CD4-positive, CD25-positive, alpha-beta regulatory T cell (primary cell): ENCODE data around the gene C10orf71. TPM values are rescaled to one million over a fixed set of nuclear protein-coding genes. Genes with fewer than 3 reads are reported as not detected.

Source experiments
- ATAC-seq, 2 donors: fragments of 150-1000 bp; cut with Tn5 transposase; one replicate each; pipeline ENCODE4 v1.10.0; 2021; ENCODE audit warnings: low read depth in 2 of 2, moderate number of reproducible peaks in 2 of 2, moderate library complexity in 1 of 2
- DNase-seq, 3 donors: peaks; one replicate each; pipeline versions ENCODE4 v3.0.0 to v3.0.0-alpha.2; 2012 to 2022; ENCODE audit warnings: mixed read lengths in 1 of 3
- H3K27ac ChIP-seq: one replicate; pipeline ENCODE4 v1.7.0; 2013; ENCODE audit warnings: mild to moderate bottlenecking, low read length; ENCODE audit not compliant: insufficient read depth, poor library complexity, severe bottlenecking
- H3K27me3 ChIP-seq: one replicate; pipeline ENCODE4 v1.7.0; 2013; ENCODE audit warnings: low read length; ENCODE audit not compliant: control insufficient read depth, insufficient read depth
- H3K36me3 ChIP-seq: one replicate; pipeline ENCODE4 v1.7.0; 2013; ENCODE audit warnings: mild to moderate bottlenecking, low read length, moderate library complexity; ENCODE audit not compliant: control insufficient read depth, insufficient read depth
- H3K4me1 ChIP-seq: 2 replicates; pipeline ENCODE4 v1.7.0; 2013; ENCODE audit warnings: mild to moderate bottlenecking, low read length; ENCODE audit not compliant: insufficient read depth, control insufficient read depth, poor library complexity, severe bottlenecking
- H3K4me3 ChIP-seq: one replicate; pipeline ENCODE4 v1.7.0; 2013; ENCODE audit warnings: low read depth, mild to moderate bottlenecking, low read length, moderate library complexity
- H3K9me3 ChIP-seq, 2 experiments: 1 replicate in 1 of 2; 2 replicates in 1 of 2; pipeline ENCODE4 v1.7.0; 2013; ENCODE audit warnings: low read length in 2 of 2, mild to moderate bottlenecking in 1 of 2, moderate library complexity in 1 of 2; ENCODE audit not compliant: control insufficient read depth in 2 of 2
- H3K27ac Mint-ChIP-seq, 3 donors: one replicate each; pipeline ENCODE4 v1.8.0; 2020 to 2022; ENCODE audit warnings: mild to moderate bottlenecking in 3 of 3, mixed read lengths in 3 of 3, moderate library complexity in 2 of 3
- H3K27me3 Mint-ChIP-seq: one replicate; pipeline ENCODE4 v1.8.0; 2022; ENCODE audit warnings: mild to moderate bottlenecking, mixed read lengths
- H3K36me3 Mint-ChIP-seq: one replicate; pipeline ENCODE4 v1.8.0; 2020; ENCODE audit warnings: mixed read lengths
- H3K4me1 Mint-ChIP-seq, 4 donors: one replicate each; pipeline ENCODE4 v1.8.0; 2020 to 2022; ENCODE audit warnings: mixed read lengths in 4 of 4, mild to moderate bottlenecking in 1 of 4
- H3K4me3 Mint-ChIP-seq, 4 donors: one replicate each; pipeline ENCODE4 v1.8.0; 2020 to 2022; ENCODE audit warnings: mild to moderate bottlenecking in 4 of 4, mixed read lengths in 4 of 4, moderate library complexity in 3 of 4
- H3K9me3 Mint-ChIP-seq, 7 donors: one replicate each; pipeline ENCODE4 v1.8.0; 2020 to 2022; ENCODE audit warnings: mixed read lengths in 7 of 7, mild to moderate bottlenecking in 3 of 7, moderate library complexity in 2 of 7
- polyA plus RNA-seq, 4 donors: library from polyadenylated mRNA; unstranded; fragments of 300-500 nt; fragmentation: Illumina TruSeq; gene quantifications; one replicate each; pipeline ENCODE4 v1.2.3, GENCODE V29; 2021
- total RNA-seq: library from RNA; stranded (reverse); gene quantifications from one replicate; pipeline ENCODE4 v1.2.3, GENCODE V29; 2022

C10orf71 gene
- total and polyA plus RNA-seq, 5 donors from 2014 or later: not detected

DNA sequence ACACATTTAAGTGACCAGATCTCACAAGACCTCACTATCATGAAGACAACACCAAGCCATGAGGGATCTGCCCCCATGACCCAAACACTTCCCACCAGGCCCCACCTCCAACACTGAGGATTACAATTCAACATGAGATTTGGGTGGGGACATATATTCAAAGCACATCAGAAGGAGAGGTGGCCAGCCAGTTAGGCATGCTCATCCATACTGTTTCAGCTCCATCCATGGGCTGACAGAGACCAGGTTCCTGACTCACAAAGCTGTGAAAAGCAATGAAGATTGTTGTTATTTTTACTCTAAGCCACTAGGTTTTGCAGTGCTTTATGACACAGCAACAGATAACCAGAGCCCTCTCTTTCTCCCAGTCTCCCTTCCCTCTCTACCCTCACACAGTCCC lies 36.0 kb downstream of the C10orf71 start:
- H3K27me3 Mint-ChIP-seq: peaks cover 11% of the 10 kb centered on the region
- DNase-seq (no peak), ATAC-seq (no peak)
- no peaks in the 10 kb centered on the region for H3K36me3 Mint-ChIP-seq
- no peak overlapping the region for H3K4me3 ChIP-seq
- peaks cover 4% of the 10 kb centered on the region for H3K27me3 ChIP-seq
- peaks cover 0 to 7% (median 2%) of the 10 kb centered on the region in 4 donors for H3K4me1 Mint-ChIP-seq
- no peak overlapping the region for H3K27ac ChIP-seq
- no peaks in the 10 kb centered on the region for H3K4me1 ChIP-seq
- peaks cover 0 to 16% (median 6%) of the 10 kb centered on the region in 7 donors for H3K9me3 Mint-ChIP-seq
- H3K9me3 ChIP-seq: peaks cover 0 to 2% of the 10 kb centered on the region in 2 experiments
- H3K4me3 Mint-ChIP-seq: no peak overlapping the region
- H3K27ac Mint-ChIP-seq: no peak overlapping the region
- H3K36me3 ChIP-seq: no peaks in the 10 kb centered on the region

DNA sequence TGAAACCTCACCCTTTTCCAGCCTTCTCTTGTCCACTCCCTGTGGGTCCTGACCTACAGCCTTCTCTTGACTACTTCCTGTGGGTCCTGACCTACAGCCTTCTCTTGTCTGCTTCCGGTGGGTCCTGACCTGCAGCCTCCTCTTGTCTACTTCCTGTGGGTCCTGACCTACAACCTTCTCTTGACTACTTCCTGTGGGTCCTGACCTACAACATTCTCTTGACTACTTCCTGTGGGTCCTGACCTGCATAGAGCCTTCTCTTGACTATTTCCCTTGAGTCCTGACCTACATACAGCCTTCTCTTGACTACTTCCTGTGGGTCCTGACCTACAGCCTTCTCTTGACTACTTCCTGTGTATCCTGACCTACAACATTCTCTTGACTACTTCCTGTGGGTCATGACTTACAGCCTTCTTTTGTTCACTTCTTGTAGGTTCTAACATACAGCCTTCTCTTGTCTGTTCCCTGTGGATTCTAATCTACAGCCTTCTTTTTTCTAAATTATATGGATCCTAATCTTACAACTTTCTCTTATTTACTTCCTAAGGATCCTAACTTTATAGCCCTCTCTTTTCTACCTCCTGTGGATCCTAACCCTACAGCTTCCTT lies 36.5 kb downstream of the C10orf71 start:
- Histone ChIP-seq H3K27me3 (peaks cover 4% of the 10 kb centered on the region), H3K36me3 (no peaks in the 10 kb centered on the region), H3K4me1 (no peaks in the 10 kb centered on the region), H3K4me3 (no peak overlapping the region), H3K27ac (no peak overlapping the region), H3K9me3 (peaks cover 0 to 2% of the 10 kb centered on the region in 2 experiments)
- peaks cover 0 to 16% (median 6%) of the 10 kb centered on the region in 7 donors for H3K9me3 Mint-ChIP-seq
- no peaks in the 10 kb centered on the region for H3K36me3 Mint-ChIP-seq
- ATAC-seq (peak in 1 of 2 donors; percentile 42), DNase-seq (peak in 1 of 3 donors; percentile 37)
- no peak overlapping the region for H3K4me3 Mint-ChIP-seq
- no peak overlapping the region for H3K27ac Mint-ChIP-seq
- H3K4me1 Mint-ChIP-seq: peaks cover 0 to 7% (median 2%) of the 10 kb centered on the region in 4 donors
- H3K27me3 Mint-ChIP-seq: peaks cover 8% of the 10 kb centered on the region

DNA sequence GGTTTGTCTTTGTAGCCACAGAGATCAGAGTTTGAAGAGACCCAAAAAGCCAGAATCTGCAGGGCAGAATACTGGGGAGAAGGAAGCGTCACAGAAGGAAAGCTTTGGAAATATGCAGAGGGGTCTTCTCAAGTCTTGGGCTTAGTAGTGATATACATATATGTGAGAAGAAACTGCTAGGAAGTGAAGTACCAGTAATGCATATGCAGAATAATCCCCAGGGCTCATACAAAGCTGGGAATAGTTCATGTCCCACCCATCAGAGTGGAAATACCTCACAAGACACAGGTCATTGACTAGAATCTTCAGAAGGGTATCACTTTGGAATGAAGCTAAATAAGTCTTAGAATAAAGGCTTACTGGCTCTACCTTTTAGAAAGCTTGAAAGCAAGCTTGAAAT lies 39.6 kb downstream of the C10orf71 start:
- DNase-seq: no peak
- Mint-ChIP-seq H3K9me3 (peaks cover 0 to 16% (median 7%) of the 10 kb centered on the region in 7 donors), H3K27ac (no peak overlapping the region), H3K27me3 (peaks cover 16% of the 10 kb centered on the region), H3K36me3 (no peaks in the 10 kb centered on the region), H3K4me3 (no peak overlapping the region), H3K4me1 (peaks cover 0 to 7% (median 2%) of the 10 kb centered on the region in 4 donors)
- Histone ChIP-seq H3K4me3 (no peak overlapping the region), H3K9me3 (peaks cover 0 to 2% of the 10 kb centered on the region in 2 experiments), H3K27me3 (peaks cover 4% of the 10 kb centered on the region), H3K36me3 (no peaks in the 10 kb centered on the region), H3K4me1 (no peaks in the 10 kb centered on the region), H3K27ac (no peak overlapping the region)
- ATAC-seq: no peak

DNA sequence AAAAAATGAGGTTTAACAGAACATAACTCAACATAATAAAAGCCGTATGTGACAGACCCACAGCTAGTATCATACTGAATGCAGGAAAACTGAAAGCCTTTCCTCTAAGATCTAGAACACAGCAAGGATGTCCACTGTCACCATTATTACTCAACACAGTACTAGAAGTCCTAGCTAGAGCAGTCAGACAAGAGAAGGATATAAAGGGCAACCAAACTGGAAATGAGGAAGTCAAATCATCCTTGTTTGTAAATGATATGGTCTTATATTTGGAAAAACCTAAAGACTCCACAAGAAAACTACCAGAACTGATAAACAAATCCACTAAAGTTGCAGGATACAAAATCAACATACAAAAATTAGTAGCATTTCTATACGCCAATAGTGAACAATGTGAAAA lies 45.9 kb downstream of the C10orf71 start:
- peaks cover 11% of the 10 kb centered on the region for H3K27me3 Mint-ChIP-seq

DNA sequence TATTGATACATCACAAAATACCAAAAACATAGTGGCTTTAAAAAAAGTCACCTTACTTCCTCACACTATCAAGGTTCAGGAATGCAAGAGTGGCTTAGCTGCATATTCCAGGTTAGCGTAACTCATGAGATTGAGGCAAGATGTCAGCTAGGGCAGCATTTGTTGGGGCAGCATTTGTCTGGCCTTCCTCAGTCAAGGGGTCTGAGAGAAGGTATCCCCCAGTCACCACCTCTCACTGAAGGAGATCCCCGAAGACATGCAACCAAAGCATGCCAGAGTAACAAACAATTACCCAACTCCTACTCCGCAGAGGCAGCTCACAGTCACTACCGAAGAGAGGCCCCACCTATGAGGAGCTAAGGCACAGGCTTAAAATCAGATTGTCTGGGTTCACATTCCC lies 48.4 kb downstream of the C10orf71 start:
- no peaks in the 10 kb centered on the region for H3K36me3 Mint-ChIP-seq
- no peak for ATAC-seq
- H3K9me3 ChIP-seq: peaks cover 0 to 5% of the 10 kb centered on the region in 2 experiments
- DNase-seq: no peak
- no peaks in the 10 kb centered on the region for H3K4me1 ChIP-seq
- H3K27ac Mint-ChIP-seq: no peak overlapping the region
- peaks cover 0 to 10% (median 2%) of the 10 kb centered on the region in 7 donors for H3K9me3 Mint-ChIP-seq
- no peaks in the 10 kb centered on the region for H3K36me3 ChIP-seq
- H3K27me3 Mint-ChIP-seq: peaks cover 9% of the 10 kb centered on the region
- H3K27me3 ChIP-seq: no peaks in the 10 kb centered on the region
- H3K4me3 Mint-ChIP-seq: no peak overlapping the region
- no peak overlapping the region for H3K4me3 ChIP-seq
- H3K4me1 Mint-ChIP-seq: no peaks in the 10 kb centered on the region
- no peak overlapping the region for H3K27ac ChIP-seq

More for the DNA sequence above, 45.9 kb downstream of the C10orf71 start:
- Histone ChIP-seq H3K9me3 (peaks cover 0 to under 1% of the 10 kb centered on the region in 2 experiments), H3K27me3 (no peaks in the 10 kb centered on the region), H3K4me3 (no peak overlapping the region), H3K4me1 (no peaks in the 10 kb centered on the region), H3K27ac (no peak overlapping the region), H3K36me3 (no peaks in the 10 kb centered on the region)
- no peak for ATAC-seq
- Mint-ChIP-seq H3K4me3 (no peak overlapping the region), H3K27ac (no peak overlapping the region), H3K4me1 (no peaks in the 10 kb centered on the region), H3K36me3 (no peaks in the 10 kb centered on the region), H3K9me3 (peaks cover 0 to 3% (median 0%) of the 10 kb centered on the region in 7 donors)
- no peak for DNase-seq

DNA sequence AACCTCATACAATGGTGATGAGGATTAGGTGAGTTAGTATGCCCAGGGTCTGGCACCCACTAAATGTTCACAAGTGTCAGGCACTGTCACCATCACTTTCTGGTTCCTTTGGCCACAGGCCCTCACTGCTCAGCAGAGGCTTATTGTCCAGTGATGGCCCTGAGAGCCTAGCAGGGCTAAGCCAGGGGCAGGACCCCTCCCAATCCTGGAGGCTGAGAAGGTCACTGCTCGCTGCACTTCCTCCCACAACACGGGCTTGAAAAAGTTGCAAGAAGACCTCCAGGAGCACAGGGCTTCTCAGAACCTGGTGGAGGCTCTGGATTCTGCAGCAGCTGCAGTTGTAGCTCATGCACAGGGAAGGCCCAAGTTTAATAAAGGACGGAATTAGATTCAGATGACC lies 48.9 kb downstream of the C10orf71 start:
- no peaks in the 10 kb centered on the region for H3K4me1 Mint-ChIP-seq
- H3K4me3 Mint-ChIP-seq: no peak overlapping the region
- H3K9me3 ChIP-seq: peaks cover 0 to 5% of the 10 kb centered on the region in 2 experiments
- peaks cover 0 to 10% (median 2%) of the 10 kb centered on the region in 7 donors for H3K9me3 Mint-ChIP-seq
- H3K4me1 ChIP-seq: no peaks in the 10 kb centered on the region
- H3K27me3 Mint-ChIP-seq: peaks cover 10% of the 10 kb centered on the region
- no peak overlapping the region for H3K27ac ChIP-seq
- DNase-seq: no peak
- no peak overlapping the region for H3K27ac Mint-ChIP-seq
- no peak overlapping the region for H3K4me3 ChIP-seq
- no peak for ATAC-seq
- H3K27me3 ChIP-seq: no peaks in the 10 kb centered on the region
- no peaks in the 10 kb centered on the region for H3K36me3 Mint-ChIP-seq
- H3K36me3 ChIP-seq: no peaks in the 10 kb centered on the region

DNA sequence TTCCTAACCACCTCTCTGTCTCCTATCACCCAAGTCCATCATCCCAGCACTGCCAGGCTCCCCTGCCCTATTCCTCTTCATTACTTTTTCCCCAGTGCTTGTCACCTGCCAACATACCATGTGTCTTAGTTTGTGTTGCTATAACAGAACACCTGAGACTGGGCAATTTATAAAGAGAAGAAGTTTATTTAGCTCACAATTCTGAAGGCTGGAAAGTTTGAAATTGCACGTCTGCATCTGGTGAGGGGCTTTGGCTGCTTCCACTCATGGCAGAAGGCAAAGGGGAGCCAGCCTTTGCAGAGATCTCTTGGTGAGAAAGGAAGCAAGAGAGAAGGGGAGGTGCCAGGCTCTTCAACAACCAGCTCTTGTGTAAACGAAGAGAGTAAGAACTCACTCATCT lies 49.6 kb downstream of the C10orf71 start:
- no peaks in the 10 kb centered on the region for H3K4me1 Mint-ChIP-seq
- no peak for DNase-seq
- H3K4me3 Mint-ChIP-seq: no peak overlapping the region
- H3K4me3 ChIP-seq: no peak overlapping the region
- no peak for ATAC-seq
- no peaks in the 10 kb centered on the region for H3K4me1 ChIP-seq
- H3K27me3 ChIP-seq: no peaks in the 10 kb centered on the region
- H3K27ac ChIP-seq: no peak overlapping the region
- H3K27ac Mint-ChIP-seq: no peak overlapping the region
- peaks cover 0 to 10% (median 2%) of the 10 kb centered on the region in 7 donors for H3K9me3 Mint-ChIP-seq
- no peaks in the 10 kb centered on the region for H3K36me3 Mint-ChIP-seq
- H3K27me3 Mint-ChIP-seq: peaks cover 10% of the 10 kb centered on the region
- H3K36me3 ChIP-seq: no peaks in the 10 kb centered on the region
- H3K9me3 ChIP-seq: peaks cover 0 to 5% of the 10 kb centered on the region in 2 experiments

DNA sequence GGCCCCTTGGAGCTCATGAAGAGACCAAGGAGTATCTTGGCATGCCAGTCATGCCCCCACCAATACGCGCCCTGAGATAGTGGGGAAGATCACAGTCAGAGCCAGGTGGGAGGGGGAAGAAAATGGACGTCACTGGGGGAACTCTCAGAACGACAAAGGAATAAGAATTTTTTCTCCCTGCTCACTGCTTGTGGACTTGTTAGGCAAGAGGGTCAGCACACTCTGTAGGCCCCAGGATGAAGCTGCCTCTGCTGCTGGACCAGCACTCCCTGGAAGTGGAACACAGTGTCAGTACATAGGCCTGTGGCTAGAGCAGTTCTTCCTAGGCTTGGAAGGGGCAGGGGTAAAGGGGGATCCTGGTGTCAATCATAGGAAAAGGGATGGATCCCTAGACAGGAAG lies 50.4 kb downstream of the C10orf71 start:
- no peaks in the 10 kb centered on the region for H3K36me3 Mint-ChIP-seq

More for the DNA sequence above, 50.4 kb downstream of the C10orf71 start:
- Mint-ChIP-seq H3K27ac (no peak overlapping the region), H3K4me3 (no peak overlapping the region), H3K9me3 (peaks cover 0 to 10% (median 0%) of the 10 kb centered on the region in 7 donors), H3K4me1 (no peaks in the 10 kb centered on the region), H3K27me3 (peaks cover 10% of the 10 kb centered on the region)
- H3K9me3 ChIP-seq: peaks cover 0 to 5% of the 10 kb centered on the region in 2 experiments
- ATAC-seq (no peak), DNase-seq (no peak)
- H3K27me3 ChIP-seq: no peaks in the 10 kb centered on the region
- H3K4me3 ChIP-seq: no peak overlapping the region
- H3K4me1 ChIP-seq: no peaks in the 10 kb centered on the region
- no peak overlapping the region for H3K27ac ChIP-seq
- no peaks in the 10 kb centered on the region for H3K36me3 ChIP-seq
